Thyroid gland (tissue), 4 donors: ENCODE data around the gene CYP4F3. TPM values are rescaled to one million over a fixed set of nuclear protein-coding genes. Genes with fewer than 3 reads are reported as not detected.
"Not testable (repeated sequence)": the region's sequence is repeated elsewhere in the genome, so short reads cannot be mapped to it uniquely, and the experiment has no call there.

ENCODE experiments used
- DNase-seq, 2 donors: peaks; one replicate each; pipeline ENCODE4 v3.0.0-alpha.2; 2019
- H3K27ac ChIP-seq, 3 donors: fragments of 200-600 bp; sonication (generic); 1 replicate in 2 of 3; 2 replicates in 1 of 3; pipeline ENCODE4 v1.5.1; 2016 to 2019; ENCODE audit warnings: mild to moderate bottlenecking in 1 of 3, moderate library complexity in 1 of 3
- H3K27me3 ChIP-seq: fragments of 200-600 bp; sonication (generic); one replicate; pipeline ENCODE4 v1.5.1; 2019
- H3K36me3 ChIP-seq, 2 donors: fragments of 200-600 bp; sonication (generic); one replicate each; pipeline ENCODE4 v1.5.1; 2016 to 2019
- H3K4me1 ChIP-seq, 2 donors: fragments of 200-600 bp; sonication (generic); one replicate each; pipeline ENCODE4 v1.5.1; 2017 to 2019
- H3K4me3 ChIP-seq, 3 donors: fragments of 200-600 bp; sonication (generic); replicated peaks in 1 of 3; 1 replicate in 2 of 3; 2 replicates in 1 of 3; pipeline ENCODE4 v1.5.1; 2016; ENCODE audit warnings: mild to moderate bottlenecking in 1 of 3
- H3K9me3 ChIP-seq: fragments of 200-600 bp; sonication (generic); one replicate; pipeline ENCODE4 v1.5.1; 2017
- CTCF ChIP-seq, 6 experiments: fragments of 200-600 bp in 3 of 6; fragments of 450-650 bp in 3 of 6; sonication (generic) in 3 of 6; IDR thresholded peaks; one replicate each; pipeline ENCODE4 v1.5.1; 2016 to 2019; ENCODE audit warnings: antibody characterized with exemption in 6 of 6, mild to moderate bottlenecking in 2 of 6, inconsistent platforms in 1 of 6, moderate library complexity in 1 of 6
- POLR2A ChIP-seq, 2 donors: fragments of 450-650 bp; IDR thresholded peaks; one replicate each; pipeline ENCODE4 v1.6.1; 2017; ENCODE audit warnings: antibody characterized with exemption in 2 of 2, mild to moderate bottlenecking in 2 of 2, moderate library complexity in 1 of 2
- WGBS, 2 donors: methylation state at CpG; one replicate each; pipeline ENCODE4 v1.1.5; 2017; 5-methylcytosine and 5-hydroxymethylcytosine counted together
- intact Hi-C: fragments of 100-400 bp; cut with DNase I; formaldehyde crosslinking; loops from one replicate; pipeline ENCODE4 v1.15.1; 2023
- total RNA-seq, 4 donors: library from RNA; depleted of rRNA; stranded (reverse); fragments of >200 nt; gene quantifications; one replicate each; pipeline ENCODE4 v1.2.3, GENCODE V29; 2016

The CYP4F3 gene
- total RNA-seq, 4 donors from 2014 or later, result 0.33 to 0.59 TPM; not detected in 2

GRCh38 chr19:15644066-15644741 is 3.5 kb downstream of the CYP4F3 start:
- H3K4me1 ChIP-seq, result no peaks in the 10 kb centered on the region
- intact Hi-C loops, result no loop called here
- 83% methylated on average over 3 of the region's 3 CpGs for whole genome bisulfite sequencing, 2 donors
- H3K4me3 ChIP-seq, result no peak overlapping the region
- TF ChIP-seq CTCF (IDR thresholded peaks at IDR 0.05) (no peak), POLR2A (IDR thresholded peaks at IDR 0.05) (no peak)
- no peak overlapping the region for H3K27ac ChIP-seq
- H3K36me3 ChIP-seq, result no peaks in the 10 kb centered on the region
- DNase-seq, result no peak
- H3K9me3 ChIP-seq, result no peaks in the 10 kb centered on the region
- H3K27me3 ChIP-seq, result no peaks in the 10 kb centered on the region

GRCh38 chr19:15644816-15645215 is 4.1 kb downstream of the CYP4F3 start:
- Histone ChIP-seq H3K27ac (no peak overlapping the region), H3K36me3 (no peaks in the 10 kb centered on the region), H3K27me3 (no peaks in the 10 kb centered on the region), H3K9me3 (no peaks in the 10 kb centered on the region), H3K4me3 (no peak overlapping the region), H3K4me1 (no peaks in the 10 kb centered on the region)
- DNase-seq, result no peak
- intact Hi-C loops, result no loop called here
- TF ChIP-seq CTCF (IDR thresholded peaks at IDR 0.05) (no peak), POLR2A (IDR thresholded peaks at IDR 0.05) (no peak)
- WGBS, 2 donors, result 57 to 71% methylated on average over 3 of the region's 3 CpGs

GRCh38 chr19:15649526-15649925 is 8.8 kb downstream of the CYP4F3 start:
- DNase-seq, result no peak
- H3K4me1 ChIP-seq, result no peaks in the 10 kb centered on the region
- no peaks in the 10 kb centered on the region for H3K9me3 ChIP-seq
- no peak overlapping the region for H3K27ac ChIP-seq
- 83 to 84% methylated on average over 2 of the region's 2 CpGs for WGBS, 2 donors
- no peaks in the 10 kb centered on the region for H3K36me3 ChIP-seq
- no peak overlapping the region for H3K4me3 ChIP-seq
- H3K27me3 ChIP-seq, result no peaks in the 10 kb centered on the region
- intact Hi-C loops, result no loop called here
- TF ChIP-seq POLR2A (IDR thresholded peaks at IDR 0.05) (no peak), CTCF (IDR thresholded peaks at IDR 0.05) (no peak)

- H3K36me3 ChIP-seq, DNase-seq, H3K27ac ChIP-seq, H3K27me3 ChIP-seq, H3K9me3 ChIP-seq, H3K4me1 ChIP-seq, H3K4me3 ChIP-seq, intact Hi-C loops: not testable (repeated sequence)
These were observed 9.4 kb downstream of the CYP4F3 start for GRCh38 chr19:15650123-15650522.

GRCh38 chr19:15651791-15652190 is 11.1 kb downstream of the CYP4F3 start:
- H3K4me1 ChIP-seq, result no peaks in the 10 kb centered on the region
- TF ChIP-seq POLR2A (IDR thresholded peaks at IDR 0.05), result no peak
- TF ChIP-seq CTCF (IDR thresholded peaks at IDR 0.05), result no peak
- no peak for DNase-seq
- 62 to 83% methylated on average over 3 of the region's 3 CpGs for WGBS, 2 donors
- intact Hi-C loops, result no loop called here
- no peaks in the 10 kb centered on the region for H3K27me3 ChIP-seq
- H3K36me3 ChIP-seq, result no peaks in the 10 kb centered on the region
- H3K9me3 ChIP-seq, result no peaks in the 10 kb centered on the region
- H3K4me3 ChIP-seq, result no peak overlapping the region
- no peak overlapping the region for H3K27ac ChIP-seq
